DOHH2 (cell line): ENCODE measurements around the gene ANKRD60.

Experiments
- CTCF ChIP-seq: fragments of 200-600 bp; sonication (generic); IDR thresholded peaks from one replicate; pipeline ENCODE4 v1.5.1; 2014; ENCODE audit warnings: antibody characterized with exemption, mild to moderate bottlenecking, low read depth, low read length; ENCODE audit not compliant: poor library complexity, severe bottlenecking
- EZH2phosphoT487 ChIP-seq: fragments of 200-600 bp; sonication (generic); IDR thresholded peaks from 2 replicates; pipeline ENCODE4 v1.6.1; 2017; ENCODE audit warnings: borderline replicate concordance, mild to moderate bottlenecking, antibody characterized with exemption, low read length, moderate library complexity, mixed read lengths

DNA sequence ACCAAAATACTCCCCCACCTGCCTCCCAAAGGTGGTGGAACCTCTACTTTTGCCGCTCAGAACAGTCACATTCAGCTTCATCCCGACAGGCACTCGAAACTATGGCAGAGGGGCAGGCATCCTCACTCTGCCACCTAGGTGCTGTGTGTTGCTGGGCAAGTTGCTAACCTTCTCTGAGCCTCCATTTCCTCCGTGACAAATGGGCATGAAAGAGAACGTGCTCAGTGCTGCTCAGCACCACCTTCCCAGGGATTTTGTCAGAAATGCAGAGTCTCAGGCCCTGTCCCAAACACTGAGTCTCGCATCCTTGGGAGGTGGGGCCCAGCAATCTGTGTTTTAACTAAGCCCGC is 18.1 kb downstream of the ANKRD60 start:
- TF ChIP-seq CTCF: no peak
- TF ChIP-seq EZH2phosphoT487: no peak
